ENCODE data around the gene PTPN1.
"Not testable (repeated sequence)": the region's sequence is repeated elsewhere in the genome, so short reads cannot be mapped to it uniquely, and the experiment has no call there.

Gene PTPN1

DNA sequence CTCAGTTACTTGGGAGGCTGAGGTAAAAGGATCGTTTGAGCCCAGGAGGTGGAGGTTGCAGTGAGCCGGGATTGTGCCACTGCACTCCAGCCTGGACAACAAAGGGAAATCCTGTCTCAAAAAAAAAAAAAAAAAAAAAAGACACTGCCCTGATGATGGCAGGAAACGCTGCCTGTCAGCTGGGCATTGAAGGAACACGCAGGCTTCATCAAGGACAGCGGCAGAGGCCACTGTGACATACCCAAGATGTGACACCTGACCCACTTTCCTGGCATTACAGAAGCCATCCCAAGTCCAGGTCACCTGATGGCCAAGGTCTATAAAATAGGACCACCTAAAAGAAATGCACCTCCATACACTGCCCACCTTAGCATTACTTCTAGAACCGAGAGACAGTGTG, 105.2 kb downstream of the PTPN1 start:
- in situ Hi-C loops (cut with MboI; ENCODE audit: low pct_unique_long_range_greater_than_20kb, low sequenced_read_pairs) = no loop called here
- DNase-seq = no peak

DNA sequence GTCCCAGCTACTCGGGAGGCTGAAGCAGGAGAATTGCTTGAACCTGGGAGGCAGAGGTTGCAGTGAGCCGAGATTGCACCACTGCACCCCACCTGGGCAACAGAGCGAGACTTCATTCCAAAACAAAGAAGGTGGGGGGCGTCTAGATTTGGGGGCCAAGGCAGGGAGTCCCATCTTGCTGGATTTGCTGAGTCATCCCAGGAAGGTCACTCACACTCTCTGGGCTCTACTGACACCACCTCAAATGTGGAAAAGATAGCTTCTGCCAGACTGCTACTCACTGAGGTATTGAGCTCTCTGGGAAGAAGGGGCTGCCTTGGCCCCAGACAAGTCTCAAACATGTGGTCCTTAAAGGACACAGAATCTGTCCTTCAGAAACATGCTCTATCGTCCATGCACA, 106.8 kb downstream of the PTPN1 start:
- no peak for DNase-seq
- in situ Hi-C loops (cut with MboI; ENCODE audit: low pct_unique_long_range_greater_than_20kb, low sequenced_read_pairs) = no loop called here

- in situ Hi-C loops (cut with MboI; ENCODE audit: low pct_unique_long_range_greater_than_20kb, low sequenced_read_pairs) = no loop called here
- DNase-seq = no peak
These were observed 108.4 kb downstream of the PTPN1 start for GRCh38 chr20:50618537-50618936.

DNA sequence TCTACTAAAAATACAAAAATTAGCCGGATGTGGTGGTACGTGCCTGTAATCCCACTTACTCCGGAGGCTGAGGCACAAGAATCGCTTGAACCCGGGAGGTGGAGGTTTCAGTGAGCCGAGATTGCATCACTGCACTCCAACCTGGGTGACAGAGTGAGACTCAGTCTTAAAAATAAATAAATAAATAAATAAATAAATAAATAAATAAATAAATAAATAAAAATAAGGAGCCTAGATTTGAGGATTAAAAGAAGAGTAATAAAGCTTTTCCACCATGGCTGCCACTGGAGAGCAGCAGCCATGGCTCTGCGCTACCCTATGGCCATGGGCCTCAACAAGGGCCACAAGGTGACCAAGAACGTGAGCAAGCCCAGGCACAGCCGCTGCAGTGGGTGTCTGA, 110.3 kb downstream of the PTPN1 start:
- not testable (repeated sequence) for DNase-seq

GRCh38 chr20:50621068-50621665, 111.0 kb downstream of the PTPN1 start:
- no peak for DNase-seq
- in situ Hi-C loops (cut with MboI; ENCODE audit: low pct_unique_long_range_greater_than_20kb, low sequenced_read_pairs) = no loop called here

More for the DNA sequence above, 110.3 kb downstream of the PTPN1 start:
- in situ Hi-C loops (cut with MboI; ENCODE audit: low pct_unique_long_range_greater_than_20kb, low sequenced_read_pairs) = not testable (repeated sequence)

DNA sequence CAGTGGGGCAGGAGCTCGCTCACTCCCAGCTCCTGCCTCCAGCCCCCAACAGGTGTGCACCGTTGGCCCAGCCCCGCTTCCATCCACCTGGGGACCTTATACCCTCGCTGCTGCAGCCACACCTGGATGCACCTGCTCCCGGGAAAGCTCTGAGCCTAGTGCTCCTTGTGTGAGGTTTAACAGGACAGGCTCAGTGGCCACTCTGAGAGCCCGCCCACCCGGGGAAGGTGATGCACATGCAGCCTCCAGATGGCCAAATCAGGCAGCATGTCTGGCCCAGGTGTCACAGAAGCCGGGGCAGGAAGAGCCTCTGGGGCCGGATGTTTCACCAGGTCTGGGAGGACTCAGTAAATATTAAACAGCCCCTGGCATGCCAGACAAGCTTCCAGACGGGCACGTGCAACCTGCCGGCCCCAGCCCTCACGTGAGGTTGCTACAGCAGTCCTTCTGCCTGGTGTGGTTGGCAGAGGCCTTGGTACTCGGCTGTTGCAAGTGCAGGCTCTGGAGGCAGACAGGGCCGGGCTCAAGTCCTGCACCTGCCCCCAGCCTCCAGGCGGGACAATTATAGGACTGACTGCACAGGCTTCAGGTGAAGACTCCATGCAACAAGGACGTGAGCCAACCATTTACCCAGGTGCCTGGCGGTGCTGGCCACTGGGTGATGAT, 114.3 kb downstream of the PTPN1 start:
- no peak for DNase-seq
- in situ Hi-C loops (cut with MboI; ENCODE audit: low pct_unique_long_range_greater_than_20kb, low sequenced_read_pairs) = no loop called here

DNA sequence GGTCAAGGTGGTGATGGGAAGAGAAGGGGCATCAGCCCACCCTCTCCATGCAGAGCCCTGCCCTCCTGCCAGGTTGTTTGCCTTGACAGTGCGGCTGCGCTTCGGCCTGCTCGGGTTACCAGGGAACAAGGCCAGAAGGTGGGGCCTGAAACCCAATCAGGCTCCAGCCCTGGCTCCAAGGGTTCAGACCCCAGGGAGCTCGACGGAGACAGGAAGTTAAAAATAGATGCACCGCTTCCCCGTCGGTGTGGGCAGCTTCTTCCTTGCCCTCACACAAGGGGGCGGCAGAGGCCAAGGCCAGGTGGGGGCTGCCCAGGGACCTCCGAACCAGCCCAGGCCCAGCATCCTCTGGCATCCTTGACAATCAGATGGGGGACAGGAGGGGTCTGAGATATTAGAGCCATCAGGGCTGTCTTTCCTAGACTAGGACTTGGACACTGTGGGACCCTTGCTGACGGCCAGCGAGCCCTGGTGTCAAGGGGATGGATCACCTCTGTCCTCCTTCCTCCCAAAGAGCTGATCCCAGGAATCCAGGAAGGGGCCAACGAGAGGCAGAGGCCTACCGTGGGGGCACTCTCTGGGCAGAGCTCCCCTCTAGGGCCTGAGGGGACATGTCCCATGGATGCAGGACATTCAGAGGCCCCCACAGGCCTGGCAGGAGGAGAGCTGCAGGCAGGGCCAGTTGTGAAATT, 115.9 kb downstream of the PTPN1 start:
- in situ Hi-C loops (cut with MboI; ENCODE audit: low pct_unique_long_range_greater_than_20kb, low sequenced_read_pairs) = no loop called here
- DNase-seq = peak; percentile 77

DNA sequence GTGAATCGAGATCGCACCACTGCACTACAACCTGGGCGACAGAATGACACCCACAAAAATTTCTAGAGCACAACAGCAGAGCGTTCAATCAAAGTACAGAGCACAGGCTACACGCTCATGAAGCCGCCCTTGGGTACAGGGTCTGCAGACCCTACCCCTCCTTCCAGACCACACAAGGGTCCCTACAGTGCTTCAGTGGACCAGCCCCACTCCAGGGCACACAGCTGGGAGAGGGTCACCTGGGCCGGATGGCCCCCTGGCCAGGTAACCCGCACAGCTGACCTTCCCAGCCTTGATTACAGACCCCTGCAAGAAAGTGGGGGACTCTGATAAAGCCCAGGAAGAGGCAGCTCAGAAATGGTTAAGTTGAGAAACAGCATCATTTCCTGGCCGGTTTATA, 117.6 kb downstream of the PTPN1 start:
- no peak for DNase-seq
- in situ Hi-C loops (cut with MboI; ENCODE audit: low pct_unique_long_range_greater_than_20kb, low sequenced_read_pairs) = no loop called here

DNA sequence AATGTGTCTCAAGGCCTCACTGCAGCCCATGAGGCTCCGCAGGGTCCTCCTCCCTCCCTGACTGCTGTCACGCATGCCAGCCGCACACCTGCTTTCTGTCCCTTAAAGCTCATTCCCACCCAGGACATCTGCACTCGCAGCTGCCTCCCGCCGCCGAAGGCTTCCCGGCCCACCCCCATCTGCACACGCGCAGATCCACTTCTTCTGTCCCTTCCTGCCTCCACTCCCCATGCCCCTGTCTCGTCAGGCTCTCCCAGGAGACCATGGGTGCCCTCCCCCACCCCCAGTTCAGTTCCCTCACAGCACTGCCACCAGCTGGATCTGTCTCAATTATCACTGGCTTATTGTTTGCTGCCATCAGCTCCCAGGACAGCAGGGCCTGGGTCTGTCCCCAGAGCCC, 118.1 kb downstream of the PTPN1 start:
- no peak for DNase-seq
- in situ Hi-C loops (cut with MboI; ENCODE audit: low pct_unique_long_range_greater_than_20kb, low sequenced_read_pairs) = no loop called here

DNA sequence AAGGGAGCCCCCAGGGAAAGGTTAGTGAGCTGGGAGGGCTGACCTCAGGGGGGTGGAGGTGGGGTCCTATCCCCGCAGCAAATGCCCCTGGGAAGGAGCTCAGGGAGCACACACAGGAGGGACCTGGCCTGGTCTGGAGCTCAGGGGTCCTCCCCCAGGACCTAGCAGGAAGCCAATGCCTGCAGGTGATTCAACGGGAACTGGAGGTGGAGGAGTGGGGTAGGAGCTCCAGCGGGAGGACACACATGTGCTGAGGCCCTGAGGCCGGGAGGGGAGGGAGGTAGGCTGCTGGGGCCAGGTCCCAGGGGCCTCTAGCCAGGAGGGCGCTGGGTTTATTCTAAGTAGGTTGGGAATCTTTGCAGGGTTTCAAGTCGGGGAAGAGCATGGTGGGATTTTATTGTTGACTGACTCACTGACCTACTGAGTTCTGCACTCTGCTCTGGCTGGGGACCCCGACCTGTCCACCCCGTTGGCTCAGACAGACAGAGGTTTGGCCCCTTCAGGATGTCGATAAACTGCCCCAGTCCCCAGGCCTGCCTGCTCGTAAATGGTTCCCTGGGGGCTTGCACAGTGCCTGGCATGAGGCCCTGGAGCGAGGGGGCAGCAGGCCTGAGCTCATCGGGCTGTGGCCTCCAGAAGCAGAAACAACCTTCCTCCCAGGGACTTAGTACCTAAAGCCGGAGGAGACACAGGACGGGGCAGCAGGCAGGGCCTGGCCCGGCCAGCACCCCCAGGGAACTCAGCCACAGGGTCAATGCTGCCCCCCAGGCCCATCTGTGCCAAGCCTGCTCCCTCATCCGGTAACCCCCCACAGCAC, 118.9 kb downstream of the PTPN1 start:
- in situ Hi-C loops (cut with MboI; ENCODE audit: low pct_unique_long_range_greater_than_20kb, low sequenced_read_pairs) = no loop called here
- DNase-seq = no peak

GRCh38 chr20:50629670-50630045, 119.5 kb downstream of the PTPN1 start:
- in situ Hi-C loops (cut with MboI; ENCODE audit: low pct_unique_long_range_greater_than_20kb, low sequenced_read_pairs) = no loop called here
- DNase-seq = no peak

GRCh38 chr20:50630578-50631263, 120.5 kb downstream of the PTPN1 start:
- in situ Hi-C loops (cut with MboI; ENCODE audit: low pct_unique_long_range_greater_than_20kb, low sequenced_read_pairs) = no loop called here
- DNase-seq = no peak

DNA sequence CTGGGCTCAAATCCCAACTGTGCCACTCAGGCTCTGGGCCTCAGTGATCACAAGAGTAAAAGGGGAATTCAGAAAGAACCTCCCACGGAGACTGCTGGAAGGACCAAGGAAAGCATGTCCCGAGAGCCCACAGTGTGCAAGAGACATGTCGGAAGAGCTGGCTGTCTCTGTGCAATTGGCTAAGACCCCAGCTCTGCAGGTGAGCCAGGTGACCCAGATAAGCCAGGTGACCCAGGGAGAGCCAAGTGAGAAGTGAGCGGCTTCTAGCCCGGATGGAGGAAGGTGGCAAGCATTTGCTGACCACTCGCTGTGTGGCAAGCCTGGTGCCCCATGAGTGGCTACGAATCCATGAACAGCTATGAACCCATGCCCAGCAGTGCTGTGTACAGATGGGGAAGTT, 122.1 kb downstream of the PTPN1 start:
- DNase-seq = no peak
- in situ Hi-C loops (cut with MboI; ENCODE audit: low pct_unique_long_range_greater_than_20kb, low sequenced_read_pairs) = no loop called here

- in situ Hi-C loops (cut with MboI; ENCODE audit: low pct_unique_long_range_greater_than_20kb, low sequenced_read_pairs) = no loop called here
- no peak for DNase-seq
These were observed 122.5 kb downstream of the PTPN1 start for GRCh38 chr20:50632701-50633100.

- in situ Hi-C loops (cut with MboI; ENCODE audit: low pct_unique_long_range_greater_than_20kb, low sequenced_read_pairs) = no loop called here
- no peak for DNase-seq
These were observed 123.2 kb downstream of the PTPN1 start for GRCh38 chr20:50633361-50633760.

DNA sequence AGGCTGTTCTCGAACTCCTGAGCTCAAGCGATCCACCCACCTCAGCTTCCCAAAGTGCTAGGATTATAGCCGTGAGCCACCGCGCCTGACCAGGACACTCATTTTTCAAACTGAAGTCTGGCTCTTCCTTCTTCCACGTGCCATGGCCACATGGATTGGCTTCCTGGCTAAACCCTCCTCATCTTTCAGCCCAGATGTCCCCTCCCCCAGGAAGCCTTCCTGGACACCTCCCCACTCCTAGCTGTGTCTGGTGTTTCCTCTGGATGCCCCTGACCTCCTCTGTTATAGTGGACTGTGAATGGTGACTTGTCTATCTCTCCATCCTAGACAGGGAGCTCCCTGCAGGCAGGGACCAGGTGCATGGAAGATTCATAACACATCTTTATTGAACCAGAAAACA, 124.0 kb downstream of the PTPN1 start:
- no peak for DNase-seq
- in situ Hi-C loops (cut with MboI; ENCODE audit: low pct_unique_long_range_greater_than_20kb, low sequenced_read_pairs) = no loop called here

Data from KBM-7 (cell line).